Prostate gland (tissue), 2 donors: ENCODE measurements around the gene CAMSAP1. TPM values are rescaled to one million over a fixed set of nuclear protein-coding genes. Genes with fewer than 3 reads are reported as not detected.

Source experiments
- DNase-seq: peaks from one replicate; pipeline ENCODE4 v3.0.0-alpha.2; 2019; ENCODE audit warnings: low spot score
- H3K27ac ChIP-seq, 2 donors: fragments of 200-600 bp; sonication (generic); 2 replicates each; pipeline ENCODE4 v1.5.1; 2017 to 2019
- H3K27me3 ChIP-seq: fragments of 200-600 bp; sonication (generic); replicated peaks from 2 replicates; pipeline ENCODE4 v1.5.1; 2019; ENCODE audit not compliant: insufficient read depth
- H3K36me3 ChIP-seq, 2 donors: fragments of 200-600 bp; sonication (generic); 1 replicate in 1 of 2; 2 replicates in 1 of 2; pipeline versions ENCODE4 v1.5.1 to v1.8.1; 2017 to 2019
- H3K4me1 ChIP-seq: fragments of 200-600 bp; sonication (generic); replicated peaks from 2 replicates; pipeline ENCODE4 v1.5.1; 2019
- H3K4me3 ChIP-seq, 2 donors: fragments of 200-600 bp; sonication (generic); 2 replicates each; pipeline ENCODE4 v1.5.1; 2017 to 2019
- H3K9me3 ChIP-seq: fragments of 200-600 bp; sonication (generic); 2 replicates; pipeline ENCODE4 v1.5.1; 2017
- CTCF ChIP-seq, 4 experiments: fragments of 200-600 bp in 2 of 4; fragments of 450-650 bp in 2 of 4; sonication (generic) in 2 of 4; IDR thresholded peaks; 1 replicate in 3 of 4; 2 replicates in 1 of 4; pipeline ENCODE4 v1.5.1; 2016 to 2019; ENCODE audit warnings: antibody characterized with exemption in 4 of 4, mild to moderate bottlenecking in 2 of 4, moderate library complexity in 2 of 4
- POLR2A ChIP-seq: fragments of 450-650 bp; IDR thresholded peaks from one replicate; pipeline ENCODE4 v1.6.1; 2016; ENCODE audit warnings: antibody characterized with exemption, mild to moderate bottlenecking
- POLR2AphosphoS5 ChIP-seq: sonication (generic); formaldehyde crosslinking; IDR thresholded peaks from one replicate; pipeline ENCODE4 v1.6.1; 2017; ENCODE audit warnings: antibody characterized with exemption
- WGBS: methylation state at CpG from one replicate; pipeline ENCODE4 v1.1.5; 2018; 5-methylcytosine and 5-hydroxymethylcytosine counted together
- intact Hi-C: fragments of 100-400 bp; cut with DNase I; formaldehyde crosslinking; loops from one replicate; pipeline ENCODE4 v1.14.2; 2022
- total RNA-seq, 2 donors: library from RNA; depleted of rRNA; stranded (reverse); fragments of >200 nt; gene quantifications; one replicate each; pipeline ENCODE4 v1.1.0, GENCODE V29; 2016

Gene CAMSAP1
- total RNA-seq, 2 donors from 2014 or later = 28.3 to 86.6 TPM

- Histone ChIP-seq H3K36me3 (peaks cover 10 to 23% of the 10 kb centered on the region in 2 donors), H3K9me3 (no peaks in the 10 kb centered on the region), H3K27me3 (no peaks in the 10 kb centered on the region), H3K27ac (no peak overlapping the region), H3K4me1 (no peaks in the 10 kb centered on the region), H3K4me3 (no peak overlapping the region)
- WGBS = 91% methylated on average over 27 of the region's 28 CpGs
- intact Hi-C loops = no loop called here
- no peak for TF ChIP-seq CTCF (IDR thresholded peaks at IDR 0.05)
- no peak for TF ChIP-seq POLR2AphosphoS5
- TF ChIP-seq POLR2A = no peak
- no peak for DNase-seq
Observed at GRCh38 chr9:135815830-135816650, 91.3 kb downstream of the CAMSAP1 start.

- Histone ChIP-seq H3K4me1 (no peaks in the 10 kb centered on the region), H3K4me3 (no peak overlapping the region), H3K36me3 (peaks cover 10 to 23% of the 10 kb centered on the region in 2 donors), H3K27ac (no peak overlapping the region), H3K9me3 (no peaks in the 10 kb centered on the region), H3K27me3 (no peaks in the 10 kb centered on the region)
- WGBS = 91% methylated on average over 4 of the region's 4 CpGs
- intact Hi-C loops = no loop called here
- no peak for DNase-seq
- TF ChIP-seq CTCF (IDR thresholded peaks at IDR 0.05) (no peak), POLR2AphosphoS5 (no peak), POLR2A (no peak)
Observed at GRCh38 chr9:135815413-135815812, 91.9 kb downstream of the CAMSAP1 start.

- no peak for DNase-seq
- H3K4me1 ChIP-seq = no peaks in the 10 kb centered on the region
- H3K36me3 ChIP-seq = peaks cover 10 to 23% of the 10 kb centered on the region in 2 donors
- WGBS = 94% methylated on average over 12 of the region's 12 CpGs
- H3K27ac ChIP-seq = no peak overlapping the region
- intact Hi-C loops = no loop called here
- no peaks in the 10 kb centered on the region for H3K27me3 ChIP-seq
- no peak overlapping the region for H3K4me3 ChIP-seq
- no peak for TF ChIP-seq CTCF (IDR thresholded peaks at IDR 0.05)
- no peak for TF ChIP-seq POLR2AphosphoS5
- TF ChIP-seq POLR2A = no peak
- no peaks in the 10 kb centered on the region for H3K9me3 ChIP-seq
Observed at GRCh38 chr9:135814421-135815095, 92.8 kb downstream of the CAMSAP1 start.

GRCh38 chr9:135813671-135814290 is 93.6 kb downstream of the CAMSAP1 start:
- H3K4me1 ChIP-seq = no peaks in the 10 kb centered on the region
- DNase-seq = no peak
- 85% methylated on average over 14 of the region's 14 CpGs for WGBS
- H3K9me3 ChIP-seq = no peaks in the 10 kb centered on the region
- intact Hi-C loops = no loop called here
- peaks cover 10 to 23% of the 10 kb centered on the region in 2 donors for H3K36me3 ChIP-seq
- no peak overlapping the region for H3K4me3 ChIP-seq
- TF ChIP-seq POLR2AphosphoS5 (no peak), POLR2A (no peak), CTCF (IDR thresholded peaks at IDR 0.05) (no peak)
- no peak overlapping the region for H3K27ac ChIP-seq
- no peaks in the 10 kb centered on the region for H3K27me3 ChIP-seq
